Measurements from ENCODE around the gene UBN1.

UBN1 gene

GRCh38 chr16:4931381-4931780 lies 84.1 kb downstream of the UBN1 start:
- no peak for DNase-seq (ENCODE audit: low read depth)
